DMS 273 treated with DMSO at 0.1 percent for 48 hours (cell line): ENCODE results near the gene GTF2E1.

Source experiments
- DNase-seq: peaks from one replicate; lab custom pipeline; 2025; lab: John Stamatoyannopoulos, UW

The GTF2E1 gene

GRCh38 chr3:120800625-120801024 is 58.1 kb downstream of the GTF2E1 start:
- DNase-seq = no peak

GRCh38 chr3:120801484-120801883 is 58.9 kb downstream of the GTF2E1 start:
- no peak for DNase-seq

GRCh38 chr3:120802916-120803315 is 60.4 kb downstream of the GTF2E1 start:
- no peak for DNase-seq

- no peak for DNase-seq
These were observed 74.2 kb downstream of the GTF2E1 start for GRCh38 chr3:120816728-120817127.

DNA sequence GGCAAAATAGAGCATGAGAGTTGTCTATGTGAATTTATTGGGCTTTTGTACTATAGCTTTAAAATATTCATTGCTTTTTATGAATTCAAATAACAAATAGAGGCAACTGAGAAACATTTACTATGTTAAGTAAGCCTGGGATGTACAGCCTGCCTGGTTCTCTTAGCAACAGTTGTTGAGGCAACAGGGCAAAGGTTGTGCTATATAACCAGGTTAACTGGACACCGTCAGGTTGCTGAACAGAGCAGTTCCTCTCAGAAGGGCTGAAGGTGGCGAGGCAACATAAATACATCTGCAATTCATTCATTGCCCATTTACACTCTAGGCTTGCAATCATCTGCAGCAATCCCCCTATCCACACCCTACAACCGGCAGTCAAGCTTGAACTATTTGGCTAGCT is 78.2 kb downstream of the GTF2E1 start:
- no peak for DNase-seq

DNA sequence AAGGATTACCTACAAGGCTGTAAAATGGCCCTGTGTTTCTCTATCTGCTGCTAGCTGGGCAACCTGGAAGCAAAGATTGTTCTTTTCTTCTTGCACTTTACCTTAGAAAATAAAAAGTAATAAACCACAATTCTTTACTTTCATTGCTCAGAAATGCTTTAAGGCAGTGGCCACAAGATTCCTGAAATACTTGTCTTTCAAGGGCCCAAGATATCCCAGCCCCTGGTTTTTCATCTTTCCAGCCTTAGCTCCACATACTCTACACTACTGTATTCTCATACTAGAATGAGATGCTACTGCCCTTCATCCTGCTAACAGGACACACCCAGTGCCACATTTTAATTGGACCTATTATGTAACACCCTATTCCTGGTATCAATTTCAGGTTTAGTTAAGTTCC is 78.9 kb downstream of the GTF2E1 start:
- DNase-seq = no peak

GRCh38 chr3:120823156-120823555 is 80.6 kb downstream of the GTF2E1 start:
- DNase-seq = no peak

GRCh38 chr3:120824613-120825012 is 82.1 kb downstream of the GTF2E1 start:
- DNase-seq = no peak

- DNase-seq = no peak
These were observed 86.3 kb downstream of the GTF2E1 start for GRCh38 chr3:120828796-120829195.

DNA sequence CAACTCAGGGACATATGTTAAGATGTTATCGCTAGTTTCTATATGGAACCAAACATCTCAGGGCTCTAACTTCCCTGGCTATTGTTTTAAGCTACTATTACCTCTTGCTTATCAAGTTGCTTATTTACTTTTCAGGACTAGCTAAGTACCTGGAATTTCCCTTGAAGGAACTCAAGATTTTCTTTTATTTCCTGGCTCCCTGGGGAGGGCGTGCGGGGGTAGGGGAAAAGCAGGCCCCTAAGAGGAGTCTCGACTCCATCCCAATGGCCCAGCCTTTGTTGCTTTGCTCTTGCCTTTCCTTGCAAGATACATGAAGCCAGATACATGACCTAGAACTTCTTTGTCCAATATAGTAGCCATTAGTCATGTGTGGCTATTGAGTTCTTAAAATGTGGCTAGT is 88.5 kb downstream of the GTF2E1 start:
- DNase-seq = no peak
